Left lung (tissue), 10 donors: ENCODE measurements around the gene NHERF2. TPM values are rescaled to one million over a fixed set of nuclear protein-coding genes. Genes with fewer than 3 reads are reported as not detected.
A peak's percentile ranks its signal among the peaks of the same experiment; 100 is the strongest.

Source experiments
- ATAC-seq: fragments of 200-7000 bp; cut with Tn5 transposase; one replicate; pipeline ENCODE4 v1.9.1; 2020; ENCODE audit warnings: moderate library complexity
- DNase-seq, 4 donors: peaks; one replicate each; pipeline ENCODE4 v3.0.0-alpha.2; 2013 to 2020
- H3K27ac ChIP-seq, 2 donors: fragments of 200-600 bp; sonication (generic) in 1 of 2; one replicate each; pipeline versions ENCODE4 v1.5.0 to v1.8.0; 2020 to 2021
- H3K27me3 ChIP-seq, 2 donors: fragments of 200-600 bp; sonication (generic) in 1 of 2; one replicate each; pipeline versions ENCODE4 v1.5.0 to v1.8.0; 2020 to 2021
- H3K36me3 ChIP-seq, 2 donors: fragments of 200-600 bp; sonication (generic) in 1 of 2; one replicate each; pipeline versions ENCODE4 v1.5.0 to v1.8.0; 2020 to 2021
- H3K4me1 ChIP-seq, 2 donors: fragments of 200-600 bp; one replicate each; pipeline ENCODE4 v1.8.0; 2021
- H3K4me3 ChIP-seq, 2 donors: fragments of 200-600 bp; sonication (generic) in 1 of 2; one replicate each; pipeline versions ENCODE4 v1.5.0 to v1.8.0; 2020 to 2021; ENCODE audit warnings: mild to moderate bottlenecking in 1 of 2
- H3K9me3 ChIP-seq, 2 donors: fragments of 200-600 bp; sonication (generic) in 1 of 2; one replicate each; pipeline versions ENCODE4 v1.5.0 to v1.8.0; 2020 to 2021
- CTCF ChIP-seq, 2 donors: fragments of 200-600 bp; sonication (generic) in 1 of 2; IDR thresholded peaks; one replicate each; pipeline versions ENCODE4 v1.5.0 to v1.8.0; 2021; ENCODE audit warnings: antibody characterized with exemption in 2 of 2
- intact Hi-C, 2 donors: fragments of 100-400 bp; cut with DNase I; formaldehyde crosslinking; loops; one replicate each; pipeline versions ENCODE4 v1.11.2 to v1.14.2; 2022
- polyA plus RNA-seq, 6 donors: library from polyadenylated mRNA; unstranded; fragments of 120-200 nt; gene quantifications; one replicate each; pipeline ENCODE4 v1.2.1, GENCODE V29; 2013; ENCODE audit not compliant: insufficient read length in 6 of 6
- total RNA-seq, 2 donors: library from RNA; stranded (reverse); fragmentation: NEBNext Ultra II Directional; extraction: Animal tissue kit (Norgen Biotek cat#: 25700); gene quantifications; one replicate each; pipeline ENCODE4 v1.2.1, GENCODE V29; 2021
- donor health status: DM: no; HTN: yes; CAD: no.
- donor health status: DM: no; HTN: no; CAD: no.

Gene NHERF2
- total and polyA plus RNA-seq, 8 donors = 68.1 to 349 (median 109) TPM

- intact Hi-C loops = no loop called here
- Histone ChIP-seq H3K9me3 (peaks cover 0 to 5% of the 10 kb centered on the region in 2 donors), H3K27me3 (peaks cover 29 to 41% of the 10 kb centered on the region in 2 donors), H3K4me3 (peak overlapping the region in 1 of 2 donors; percentile 16), H3K27ac (no peak overlapping the region), H3K36me3 (peaks cover 0 to 24% of the 10 kb centered on the region in 2 donors), H3K4me1 (peaks cover 23 to 46% of the 10 kb centered on the region in 2 donors)
- no peak for ATAC-seq
- no peak for TF ChIP-seq CTCF (IDR thresholded peaks at IDR 0.05)
- DNase-seq = no peak
These were observed 36.7 kb upstream of the NHERF2 start for GRCh38 chr16:1990101-1990350.

- H3K4me1 ChIP-seq = peaks cover 18 to 41% of the 10 kb centered on the region in 2 donors
- peaks cover 0 to 5% of the 10 kb centered on the region in 2 donors for H3K9me3 ChIP-seq
- TF ChIP-seq CTCF (IDR thresholded peaks at IDR 0.05) = no peak
- intact Hi-C loops = no loop called here
- ATAC-seq (peak; percentile 5), DNase-seq (peak in 2 of 4 donors; percentile 32 to 79)
- peaks cover 29 to 41% of the 10 kb centered on the region in 2 donors for H3K27me3 ChIP-seq
- H3K27ac ChIP-seq = no peak overlapping the region
- peaks cover 0 to 19% of the 10 kb centered on the region in 2 donors for H3K36me3 ChIP-seq
- peak overlapping the region in 1 of 2 donors; percentile 16 for H3K4me3 ChIP-seq
These were observed 36.2 kb upstream of the NHERF2 start for GRCh38 chr16:1990351-1991134.

GRCh38 chr16:1991135-1991551, 35.6 kb upstream of the NHERF2 start:
- DNase-seq = peak in 1 of 4 donors; percentile 79
- Histone ChIP-seq H3K27ac (no peak overlapping the region), H3K9me3 (peaks cover 0 to 5% of the 10 kb centered on the region in 2 donors), H3K4me3 (peak overlapping the region in 1 of 2 donors; percentile 46), H3K4me1 (peaks cover 17 to 37% of the 10 kb centered on the region in 2 donors), H3K27me3 (peaks cover 29 to 41% of the 10 kb centered on the region in 2 donors), H3K36me3 (peaks cover 0 to 13% of the 10 kb centered on the region in 2 donors)
- intact Hi-C loops = no loop called here
- peak; percentile 2 for ATAC-seq
- no peak for TF ChIP-seq CTCF (IDR thresholded peaks at IDR 0.05)

- peaks cover 0 to 8% of the 10 kb centered on the region in 2 donors for H3K36me3 ChIP-seq
- peak overlapping the region in 1 of 2 donors; percentile 66 for H3K27ac ChIP-seq
- intact Hi-C loops = no loop called here
- H3K4me1 ChIP-seq = peaks cover 17 to 37% of the 10 kb centered on the region in 2 donors
- H3K4me3 ChIP-seq = peak overlapping the region; percentile 38 to 46
- DNase-seq (no peak), ATAC-seq (no peak)
- H3K9me3 ChIP-seq = peaks cover 0 to 5% of the 10 kb centered on the region in 2 donors
- TF ChIP-seq CTCF (IDR thresholded peaks at IDR 0.05) = no peak
- H3K27me3 ChIP-seq = peaks cover 29 to 41% of the 10 kb centered on the region in 2 donors
These were observed 35.1 kb upstream of the NHERF2 start for GRCh38 chr16:1991588-1991947.

GRCh38 chr16:1991948-1992703, 34.6 kb upstream of the NHERF2 start:
- peaks cover 0 to 5% of the 10 kb centered on the region in 2 donors for H3K36me3 ChIP-seq
- DNase-seq (peak in 3 of 4 donors; percentile 87 to 99 (median 97)), ATAC-seq (peak; percentile 89)
- peaks cover 29 to 41% of the 10 kb centered on the region in 2 donors for H3K27me3 ChIP-seq
- H3K27ac ChIP-seq = peak overlapping the region in 1 of 2 donors; percentile 66
- peak overlapping the region; percentile 38 to 46 for H3K4me3 ChIP-seq
- no peak for TF ChIP-seq CTCF (IDR thresholded peaks at IDR 0.05)
- H3K4me1 ChIP-seq = peaks cover 17 to 37% of the 10 kb centered on the region in 2 donors
- intact Hi-C loops = no loop called here
- H3K9me3 ChIP-seq = peaks cover 0 to 5% of the 10 kb centered on the region in 2 donors
